Measurements from ENCODE around the gene CLEC14A.

The CLEC14A gene

GRCh38 chr14:38207736-38208617 is 47.9 kb downstream of the CLEC14A start, which contains the start of gene SSTR1:
Gene SSTR1 (plus strand): TSS chr14:38207904. CDS start chr14:38209390, 1,486 bp downstream.
- TF ChIP-seq TAF1 (IDR thresholded peaks at IDR 0.05; ENCODE audit: borderline replicate concordance, insufficient read depth, low read length), result no peak
- TF ChIP-seq SIN3A (IDR thresholded peaks at IDR 0.05; ENCODE audit: borderline replicate concordance, insufficient read depth, low read length), result no peak
- TF ChIP-seq REST (IDR thresholded peaks at IDR 0.05; ENCODE audit: insufficient read depth in 1 of 2, low read depth in 2 of 2, low read length in 2 of 2), result no peak
- no peak for TF ChIP-seq POLR2AphosphoS5 (IDR thresholded peaks at IDR 0.05; ENCODE audit: low read depth, low read length)
- no peak for TF ChIP-seq FOXP2 (optimal IDR thresholded peaks at IDR 0.05; ENCODE audit: borderline replicate concordance, extremely low read depth, extremely low read length, insufficient read depth)

GRCh38 chr14:38207377-38207735 is 48.5 kb downstream of the CLEC14A start:
- no peak for TF ChIP-seq TAF1 (IDR thresholded peaks at IDR 0.05; ENCODE audit: borderline replicate concordance, insufficient read depth, low read length)
- no peak for TF ChIP-seq FOXP2 (optimal IDR thresholded peaks at IDR 0.05; ENCODE audit: borderline replicate concordance, extremely low read depth, extremely low read length, insufficient read depth)
- no peak for TF ChIP-seq REST (IDR thresholded peaks at IDR 0.05; ENCODE audit: insufficient read depth in 1 of 2, low read depth in 2 of 2, low read length in 2 of 2)
- TF ChIP-seq SIN3A (IDR thresholded peaks at IDR 0.05; ENCODE audit: borderline replicate concordance, insufficient read depth, low read length), result no peak
- no peak for TF ChIP-seq POLR2AphosphoS5 (IDR thresholded peaks at IDR 0.05; ENCODE audit: low read depth, low read length)

- TF ChIP-seq SIN3A (IDR thresholded peaks at IDR 0.05; ENCODE audit: borderline replicate concordance, insufficient read depth, low read length) (no peak), POLR2AphosphoS5 (IDR thresholded peaks at IDR 0.05; ENCODE audit: low read depth, low read length) (no peak), TAF1 (IDR thresholded peaks at IDR 0.05; ENCODE audit: borderline replicate concordance, insufficient read depth, low read length) (no peak), REST (IDR thresholded peaks at IDR 0.05; ENCODE audit: insufficient read depth in 1 of 2, low read depth in 2 of 2, low read length in 2 of 2) (no peak), FOXP2 (optimal IDR thresholded peaks at IDR 0.05; ENCODE audit: borderline replicate concordance, extremely low read depth, extremely low read length, insufficient read depth) (no peak)
Observed at GRCh38 chr14:38206689-38207376, 49.1 kb downstream of the CLEC14A start.

- TF ChIP-seq SIN3A (IDR thresholded peaks at IDR 0.05; ENCODE audit: borderline replicate concordance, insufficient read depth, low read length) (no peak), REST (IDR thresholded peaks at IDR 0.05; ENCODE audit: insufficient read depth in 1 of 2, low read depth in 2 of 2, low read length in 2 of 2) (no peak), FOXP2 (optimal IDR thresholded peaks at IDR 0.05; ENCODE audit: borderline replicate concordance, extremely low read depth, extremely low read length, insufficient read depth) (no peak), POLR2AphosphoS5 (IDR thresholded peaks at IDR 0.05; ENCODE audit: low read depth, low read length) (no peak), TAF1 (IDR thresholded peaks at IDR 0.05; ENCODE audit: borderline replicate concordance, insufficient read depth, low read length) (no peak)
Observed at GRCh38 chr14:38205949-38206665, 49.8 kb downstream of the CLEC14A start.
